Activated CD4-positive, alpha-beta T cell treated with anti-CD3 and anti-CD28 coated beads for 36 hours (primary cell): Measurements from ENCODE around the gene CFAP97D1. TPM values are rescaled to one million over a fixed set of nuclear protein-coding genes. Genes with fewer than 3 reads are reported as not detected.

Source experiments
- ATAC-seq: fragments of 200-7000 bp; cut with Tn5 transposase; one replicate; pipeline ENCODE4 v1.10.0; 2021; ENCODE audit warnings: mild to moderate bottlenecking, moderate library complexity
- CTCF ChIA-PET: fragments of 350-600 bp; sonication (Branson Sonifier 250); formaldehyde crosslinking; loops from one replicate; lab custom pipeline; 2021; ENCODE audit warnings: antibody characterized with exemption; lab: Charles Lee
- POLR2A ChIA-PET: fragments of 350-600 bp; sonication (Branson Sonifier 250); formaldehyde crosslinking; loops from one replicate; lab custom pipeline; 2021; ENCODE audit warnings: antibody characterized with exemption, inconsistent platforms; lab: Charles Lee
- DNase-seq: peaks from one replicate; pipeline ENCODE4 v3.0.0-alpha.2; 2020
- H3K27ac Mint-ChIP-seq: one replicate; pipeline ENCODE4 v1.8.0; 2021; ENCODE audit warnings: mixed read lengths
- H3K27me3 Mint-ChIP-seq: one replicate; pipeline ENCODE4 v1.8.0; 2021; ENCODE audit warnings: mixed read lengths
- H3K36me3 Mint-ChIP-seq: one replicate; pipeline ENCODE4 v1.8.0; 2021; ENCODE audit warnings: low read depth, mixed read lengths
- H3K4me1 Mint-ChIP-seq: one replicate; pipeline ENCODE4 v1.8.0; 2021; ENCODE audit warnings: mixed read lengths
- H3K4me3 Mint-ChIP-seq: one replicate; pipeline ENCODE4 v1.8.0; 2021; ENCODE audit warnings: mild to moderate bottlenecking, moderate library complexity, mixed read lengths
- H3K9me3 Mint-ChIP-seq: one replicate; pipeline ENCODE4 v1.8.0; 2021; ENCODE audit warnings: low read depth, mixed read lengths
- intact Hi-C, 2 experiments: fragments of 100-400 bp; cut with DNase I in 1 of 2; cut with micrococcal nuclease in 1 of 2; formaldehyde crosslinking; loops; one replicate each; pipeline versions ENCODE4 v1.14.2 to v1.15.1; 2022 to 2024; cut with DNase I, micrococcal nuclease
- total RNA-seq, 2 experiments: library from RNA; stranded (reverse); gene quantifications; one replicate each; pipeline ENCODE4 v1.2.3, GENCODE V29; 2021

Gene CFAP97D1
- total RNA-seq, 2 experiments from 2014 or later: not detected

GRCh38 chr17:43754947-43755346 is 25.3 kb upstream of the CFAP97D1 start:
- ChIA-PET CTCF (interaction anchor here (1.1 to 19.2 kb wide), 2 partner anchors 11 to 58 kb away, joined by 4 to 473 read pairs; no protein-coding TSS in a partner anchor), POLR2A (no interaction called here)
- no peaks in the 10 kb centered on the region for H3K9me3 Mint-ChIP-seq
- ATAC-seq (no peak), DNase-seq (no peak)
- H3K4me3 Mint-ChIP-seq: no peak overlapping the region
- no peaks in the 10 kb centered on the region for H3K36me3 Mint-ChIP-seq
- no peak overlapping the region for H3K27ac Mint-ChIP-seq
- H3K27me3 Mint-ChIP-seq: peaks cover 36% of the 10 kb centered on the region
- intact Hi-C loops: no loop called here
- no peaks in the 10 kb centered on the region for H3K4me1 Mint-ChIP-seq

DNA sequence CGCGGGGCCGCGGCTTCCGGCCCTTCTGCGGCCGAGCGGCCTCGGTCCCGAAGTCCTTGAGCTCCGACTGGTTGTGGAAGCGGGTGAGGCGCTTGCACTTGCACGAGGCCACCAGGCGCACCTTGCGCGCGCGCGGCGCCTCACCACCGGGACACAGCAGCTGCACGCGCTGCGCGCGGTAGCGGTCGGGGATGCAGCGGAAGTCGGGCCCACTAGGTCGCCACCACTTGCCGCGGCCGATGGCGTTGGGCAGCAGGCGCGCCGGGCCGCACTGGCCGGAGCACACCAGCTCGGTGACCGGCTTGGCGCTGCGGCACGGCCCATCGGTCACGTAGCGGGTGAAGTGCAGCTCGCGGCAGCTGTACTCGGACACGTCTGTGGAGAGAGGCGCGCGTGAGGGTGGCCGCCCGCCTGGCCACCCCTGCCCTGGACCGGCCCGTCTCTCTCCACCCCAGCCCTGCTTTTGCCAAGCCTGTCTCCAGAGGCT is 24.8 kb upstream of the CFAP97D1 start:
- Mint-ChIP-seq H3K27me3 (peaks cover 34% of the 10 kb centered on the region), H3K4me1 (no peaks in the 10 kb centered on the region), H3K4me3 (no peak overlapping the region), H3K27ac (no peak overlapping the region), H3K9me3 (no peaks in the 10 kb centered on the region), H3K36me3 (no peaks in the 10 kb centered on the region)
- ChIA-PET CTCF (interaction anchor here (0.5 to 19.2 kb wide), 3 partner anchors 11 to 58 kb away, joined by 3 to 473 read pairs (median 4); no protein-coding TSS in a partner anchor), POLR2A (no interaction called here)
- ATAC-seq: no peak
- intact Hi-C loops: no loop called here
- peak; percentile 52 for DNase-seq

DNA sequence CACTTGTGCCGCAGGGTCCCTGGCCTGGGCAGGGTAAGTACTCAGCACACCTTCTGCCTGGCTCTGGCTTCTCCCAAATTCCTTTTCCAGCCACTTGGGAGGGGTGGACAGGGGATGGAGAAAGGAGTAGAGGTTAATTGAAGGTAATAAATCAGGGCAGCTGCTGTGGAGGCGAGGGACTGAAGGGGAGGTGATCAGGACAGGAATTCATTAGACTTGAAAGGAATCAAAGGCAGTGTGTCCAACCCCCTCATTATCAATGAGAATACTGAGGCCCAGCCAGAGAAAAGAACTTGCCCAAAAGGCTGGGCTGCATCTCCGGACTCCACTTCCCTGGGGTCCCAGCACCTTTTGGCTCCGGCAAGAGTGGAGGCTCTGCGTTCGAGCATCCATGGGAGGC is 24.0 kb upstream of the CFAP97D1 start:
- H3K36me3 Mint-ChIP-seq: no peaks in the 10 kb centered on the region
- H3K27me3 Mint-ChIP-seq: peaks cover 32% of the 10 kb centered on the region
- ATAC-seq (no peak), DNase-seq (no peak)
- H3K9me3 Mint-ChIP-seq: no peaks in the 10 kb centered on the region
- CTCF ChIA-PET: interaction anchor here (0.8 to 19.2 kb wide), 2 partner anchors 10 to 59 kb away, joined by 3 to 473 read pairs; no protein-coding TSS in a partner anchor
- intact Hi-C loops: no loop called here
- no peaks in the 10 kb centered on the region for H3K4me1 Mint-ChIP-seq
- no peak overlapping the region for H3K4me3 Mint-ChIP-seq
- POLR2A ChIA-PET: no interaction called here
- no peak overlapping the region for H3K27ac Mint-ChIP-seq

- H3K9me3 Mint-ChIP-seq: no peaks in the 10 kb centered on the region
- DNase-seq (no peak), ATAC-seq (no peak)
- intact Hi-C loops: no loop called here
- H3K27me3 Mint-ChIP-seq: peaks cover 32% of the 10 kb centered on the region
- no peak overlapping the region for H3K27ac Mint-ChIP-seq
- H3K4me1 Mint-ChIP-seq: no peaks in the 10 kb centered on the region
- no peaks in the 10 kb centered on the region for H3K36me3 Mint-ChIP-seq
- ChIA-PET CTCF (interaction anchor here (1.7 to 19.2 kb wide), 2 partner anchors 9 to 60 kb away, joined by 6 to 473 read pairs; no protein-coding TSS in a partner anchor), POLR2A (no interaction called here)
- H3K4me3 Mint-ChIP-seq: no peak overlapping the region
These were observed 23.0 kb upstream of the CFAP97D1 start for GRCh38 chr17:43757171-43757660.

- H3K27ac Mint-ChIP-seq: no peak overlapping the region
- H3K4me3 Mint-ChIP-seq: no peak overlapping the region
- DNase-seq (no peak), ATAC-seq (no peak)
- ChIA-PET POLR2A (no interaction called here), CTCF (interaction anchor here (0.6 to 19.2 kb wide), 6 partner anchors 8 to 104 kb away, joined by 3 to 473 read pairs (median 5); no protein-coding TSS in a partner anchor)
- intact Hi-C loops: no loop called here
- no peaks in the 10 kb centered on the region for H3K4me1 Mint-ChIP-seq
- H3K27me3 Mint-ChIP-seq: peaks cover 29% of the 10 kb centered on the region
- no peaks in the 10 kb centered on the region for H3K36me3 Mint-ChIP-seq
- no peaks in the 10 kb centered on the region for H3K9me3 Mint-ChIP-seq
These were observed 22.1 kb upstream of the CFAP97D1 start for GRCh38 chr17:43758086-43758485.

- H3K36me3 Mint-ChIP-seq: no peaks in the 10 kb centered on the region
These were observed 21.6 kb upstream of the CFAP97D1 start, which contains the start of gene SOST for GRCh38 chr17:43758497-43759174. TSS of gene SOST (minus strand) at chr17:43758791. CDS start at chr17:43758741, 50 bp downstream.

GRCh38 chr17:43759836-43760235 is 20.4 kb upstream of the CFAP97D1 start:
- ATAC-seq: no peak
- H3K27me3 Mint-ChIP-seq: peaks cover 19% of the 10 kb centered on the region
- intact Hi-C loops: loop anchor here (1.0 to 5.0 kb wide), 3 partner anchors 66 to 184 kb away; no protein-coding TSS in a partner anchor
- H3K36me3 Mint-ChIP-seq: no peaks in the 10 kb centered on the region
- no peak for DNase-seq
- no peak overlapping the region for H3K4me3 Mint-ChIP-seq
- no peaks in the 10 kb centered on the region for H3K4me1 Mint-ChIP-seq
- H3K9me3 Mint-ChIP-seq: no peaks in the 10 kb centered on the region
- no peak overlapping the region for H3K27ac Mint-ChIP-seq
- ChIA-PET POLR2A (no interaction called here), CTCF (interaction anchor here (0.7 to 19.2 kb wide), 21 partner anchors 9 to 183 kb away, joined by 3 to 473 read pairs (median 4); no protein-coding TSS in a partner anchor)

More at GRCh38 chr17:43758497-43759174, 21.6 kb upstream of the CFAP97D1 start, which contains the start of gene SOST:
- H3K4me3 Mint-ChIP-seq: no peak within 1 kb of the TSS
- DNase-seq (no peak), ATAC-seq (no peak)
- peaks cover 26% of the 10 kb centered on the region for H3K27me3 Mint-ChIP-seq
- no peaks in the 10 kb centered on the region for H3K9me3 Mint-ChIP-seq
- no peaks in the 10 kb centered on the region for H3K4me1 Mint-ChIP-seq
- ChIA-PET POLR2A (no interaction called here), CTCF (interaction anchor here (0.7 to 19.2 kb wide), 6 partner anchors 8 to 74 kb away, joined by 3 to 473 read pairs (median 5); no protein-coding TSS in a partner anchor)
- no peak within 1 kb of the TSS for H3K27ac Mint-ChIP-seq
- intact Hi-C loops: no loop called here

DNA sequence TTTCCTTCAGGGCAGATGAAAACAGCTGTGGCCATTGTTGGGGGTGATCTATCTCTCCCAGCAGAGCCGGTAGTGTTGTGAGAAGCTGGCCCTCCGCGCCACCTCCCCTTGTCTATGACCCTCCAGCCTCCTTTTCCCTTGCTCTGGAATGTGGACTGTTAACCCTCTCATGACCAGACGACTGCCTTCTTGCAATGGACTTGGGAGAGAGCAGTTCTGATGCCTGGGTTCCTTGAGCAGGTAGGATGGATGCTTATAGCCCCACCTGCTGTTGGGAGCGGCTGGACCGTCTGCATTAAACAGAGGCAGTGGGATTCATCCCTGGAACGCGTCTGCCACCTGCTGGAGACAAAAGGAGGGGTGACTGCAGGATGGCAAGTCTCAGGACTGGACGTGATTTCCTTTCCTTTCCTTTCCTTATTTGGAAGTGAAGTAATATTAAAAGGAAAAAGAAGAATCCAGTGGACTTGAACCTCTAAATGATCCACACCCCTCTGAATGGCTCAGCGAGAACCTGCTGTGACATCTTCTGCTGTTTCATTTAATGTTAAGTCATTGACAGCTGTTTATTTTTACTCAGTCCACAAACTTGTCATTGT is 19.9 kb upstream of the CFAP97D1 start:
- Mint-ChIP-seq H3K4me3 (no peak overlapping the region), H3K27ac (no peak overlapping the region), H3K27me3 (peaks cover 19% of the 10 kb centered on the region), H3K36me3 (no peaks in the 10 kb centered on the region), H3K4me1 (no peaks in the 10 kb centered on the region), H3K9me3 (no peaks in the 10 kb centered on the region)
- CTCF ChIA-PET: interaction anchor here (0.6 to 19.2 kb wide), 33 partner anchors 9 to 221 kb away, joined by 3 to 473 read pairs (median 4); no protein-coding TSS in a partner anchor
- intact Hi-C loops: loop anchor here (1.0 to 5.0 kb wide), 3 partner anchors 66 to 184 kb away; no protein-coding TSS in a partner anchor
- ATAC-seq (peak; percentile 97), DNase-seq (peak; percentile 96)
- POLR2A ChIA-PET: no interaction called here

- POLR2A ChIA-PET: no interaction called here
- intact Hi-C loops: no loop called here
- Mint-ChIP-seq H3K4me1 (no peaks in the 10 kb centered on the region), H3K27me3 (no peaks in the 10 kb centered on the region), H3K36me3 (peaks cover 18% of the 10 kb centered on the region), H3K4me3 (no peak overlapping the region), H3K27ac (no peak overlapping the region), H3K9me3 (no peaks in the 10 kb centered on the region)
- CTCF ChIA-PET: interaction anchor here (0.6 to 19.2 kb wide), 55 partner anchors 8 to 697 kb away, joined by 3 to 473 read pairs (median 4); partner anchors contain the start of genes CFAP97D1, DUSP3, SOST and TMUB2
- no peak for ATAC-seq
- peak; percentile 73 for DNase-seq
These were observed 13.7 kb upstream of the CFAP97D1 start for GRCh38 chr17:43766413-43767052.

DNA sequence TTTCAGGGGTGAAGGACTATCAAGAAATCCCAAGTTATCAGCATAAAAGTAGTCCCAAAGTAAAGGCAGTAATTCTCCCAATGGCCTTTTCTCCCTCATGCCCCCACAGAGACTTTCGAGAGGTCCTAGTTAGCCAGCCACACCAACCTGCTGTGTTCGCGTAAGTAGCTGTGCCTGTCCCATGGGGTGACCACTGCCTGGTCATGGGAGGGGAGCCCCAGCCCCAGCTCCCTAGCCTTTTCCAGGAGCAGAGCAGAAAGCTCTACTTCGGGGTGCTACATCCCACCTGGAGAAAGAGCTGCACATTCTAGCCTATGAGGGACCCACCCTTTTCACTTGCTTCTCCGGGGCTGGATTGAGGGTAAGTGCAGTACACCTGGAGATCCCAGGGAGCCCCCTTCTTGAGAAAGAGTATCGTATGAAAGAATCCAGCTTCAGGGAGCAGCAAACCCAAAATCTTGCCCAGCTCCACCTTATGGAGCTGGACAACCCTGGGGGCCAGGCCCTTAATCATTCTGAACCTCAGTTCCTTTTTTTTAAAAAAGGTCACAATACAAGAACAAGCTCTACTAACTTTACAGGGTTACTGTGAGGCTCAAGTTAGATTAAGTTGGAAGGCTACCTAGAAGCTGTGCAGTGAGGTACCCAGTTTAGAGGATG is 13.1 kb upstream of the CFAP97D1 start:
- Mint-ChIP-seq H3K27ac (no peak overlapping the region), H3K27me3 (no peaks in the 10 kb centered on the region), H3K36me3 (peaks cover 20% of the 10 kb centered on the region), H3K4me3 (no peak overlapping the region), H3K9me3 (no peaks in the 10 kb centered on the region), H3K4me1 (no peaks in the 10 kb centered on the region)
- CTCF ChIA-PET: interaction anchor here (0.6 to 19.2 kb wide), 30 partner anchors 8 to 373 kb away, joined by 3 to 473 read pairs (median 6); partner anchors contain the start of genes CFAP97D1, DUSP3 and SOST
- POLR2A ChIA-PET: no interaction called here
- intact Hi-C loops: no loop called here
- ATAC-seq (no peak), DNase-seq (no peak)
